ENCODE measurements around the gene THPO. TPM values are rescaled to one million over a fixed set of nuclear protein-coding genes. Genes with fewer than 3 reads are reported as not detected.

The THPO gene
- total RNA-seq, 1 experiment from 2014 or later = 0.55 TPM

DNA sequence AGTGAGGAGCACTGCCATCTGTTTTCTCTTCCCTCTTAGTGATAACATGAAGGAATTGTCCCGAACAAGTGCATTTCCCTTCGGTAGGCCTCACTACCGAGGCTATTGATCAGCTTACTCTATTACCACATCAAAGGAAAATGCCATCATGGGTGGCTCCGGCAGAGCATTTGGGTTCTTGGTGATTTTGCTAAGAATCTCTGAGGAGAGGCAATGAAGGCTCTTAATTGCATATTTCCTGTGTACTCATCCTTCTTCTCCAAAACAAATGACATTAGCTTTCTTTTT is 37.1 kb upstream of the THPO start (continued):
- TF ChIP-seq USF2 (CRISPR knock-in tag; IDR thresholded peaks at IDR 0.05) (no peak), PREB (CRISPR knock-in tag; IDR thresholded peaks at IDR 0.05; ENCODE audit: borderline replicate concordance) (no peak), ZNF281 (CRISPR knock-in tag; IDR thresholded peaks at IDR 0.05) (no peak), JUN (CRISPR knock-in tag; IDR thresholded peaks at IDR 0.05) (no peak), RORB (CRISPR knock-in tag; IDR thresholded peaks at IDR 0.05) (no peak), ZNF423 (CRISPR knock-in tag; IDR thresholded peaks at IDR 0.05) (no peak), KAT7 (CRISPR knock-in tag; IDR thresholded peaks at IDR 0.05; ENCODE audit: borderline replicate concordance) (no peak)

GRCh38 chr3:184414418-184415202 is 36.6 kb upstream of the THPO start:
- H3K4me1 Mint-ChIP-seq = no peaks in the 10 kb centered on the region; the same call in 1 of the 2 replicates
- POLR2A ChIA-PET = no interaction called here
- ATAC-seq (no peak), DNase-seq (ENCODE audit: low spot score) (no peak)
- no peaks in the 10 kb centered on the region for H3K27me3 Mint-ChIP-seq (ENCODE audit: low read depth)
- H3K4me3 Mint-ChIP-seq = no peak overlapping the region
- no peaks in the 10 kb centered on the region for H3K36me3 Mint-ChIP-seq
- CTCF ChIA-PET = interaction anchor here (0.6 to 3.9 kb wide), 5 partner anchors 43 to 126 kb away, joined by 3 to 18 read pairs (median 5); no protein-coding TSS in a partner anchor
- no peaks in the 10 kb centered on the region for H3K9me3 Mint-ChIP-seq
- TF ChIP-seq, protein P1, sequence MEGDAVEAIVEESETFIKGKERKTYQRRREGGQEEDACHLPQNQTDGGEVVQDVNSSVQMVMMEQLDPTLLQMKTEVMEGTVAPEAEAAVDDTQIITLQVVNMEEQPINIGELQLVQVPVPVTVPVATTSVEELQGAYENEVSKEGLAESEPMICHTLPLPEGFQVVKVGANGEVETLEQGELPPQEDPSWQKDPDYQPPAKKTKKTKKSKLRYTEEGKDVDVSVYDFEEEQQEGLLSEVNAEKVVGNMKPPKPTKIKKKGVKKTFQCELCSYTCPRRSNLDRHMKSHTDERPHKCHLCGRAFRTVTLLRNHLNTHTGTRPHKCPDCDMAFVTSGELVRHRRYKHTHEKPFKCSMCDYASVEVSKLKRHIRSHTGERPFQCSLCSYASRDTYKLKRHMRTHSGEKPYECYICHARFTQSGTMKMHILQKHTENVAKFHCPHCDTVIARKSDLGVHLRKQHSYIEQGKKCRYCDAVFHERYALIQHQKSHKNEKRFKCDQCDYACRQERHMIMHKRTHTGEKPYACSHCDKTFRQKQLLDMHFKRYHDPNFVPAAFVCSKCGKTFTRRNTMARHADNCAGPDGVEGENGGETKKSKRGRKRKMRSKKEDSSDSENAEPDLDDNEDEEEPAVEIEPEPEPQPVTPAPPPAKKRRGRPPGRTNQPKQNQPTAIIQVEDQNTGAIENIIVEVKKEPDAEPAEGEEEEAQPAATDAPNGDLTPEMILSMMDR (IDR thresholded peaks at IDR 0.05) = no peak
- no peak for TF ChIP-seq MYBL2 (CRISPR knock-in tag; IDR thresholded peaks at IDR 0.05)
- TF ChIP-seq ZNF416 (CRISPR knock-in tag; IDR thresholded peaks at IDR 0.05) = no peak
- TF ChIP-seq ZNF423 (CRISPR knock-in tag; IDR thresholded peaks at IDR 0.05) = no peak
- no peak for TF ChIP-seq MXD4 (CRISPR knock-in tag; IDR thresholded peaks at IDR 0.05; ENCODE audit: borderline replicate concordance)
- no peak for TF ChIP-seq RORB (CRISPR knock-in tag; IDR thresholded peaks at IDR 0.05)
- TF ChIP-seq EMX1 (CRISPR knock-in tag; IDR thresholded peaks at IDR 0.05) = no peak
- no peak for TF ChIP-seq E2F1 (CRISPR knock-in tag; IDR thresholded peaks at IDR 0.05)
- TF ChIP-seq ZNF671 (CRISPR knock-in tag; IDR thresholded peaks at IDR 0.05) = no peak
- no peak for TF ChIP-seq FOXP4 (CRISPR knock-in tag; IDR thresholded peaks at IDR 0.05)
- TF ChIP-seq, protein P2, sequence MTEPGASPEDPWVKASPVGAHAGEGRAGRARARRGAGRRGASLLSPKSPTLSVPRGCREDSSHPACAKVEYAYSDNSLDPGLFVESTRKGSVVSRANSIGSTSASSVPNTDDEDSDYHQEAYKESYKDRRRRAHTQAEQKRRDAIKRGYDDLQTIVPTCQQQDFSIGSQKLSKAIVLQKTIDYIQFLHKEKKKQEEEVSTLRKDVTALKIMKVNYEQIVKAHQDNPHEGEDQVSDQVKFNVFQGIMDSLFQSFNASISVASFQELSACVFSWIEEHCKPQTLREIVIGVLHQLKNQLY (CRISPR knock-in tag; IDR thresholded peaks at IDR 0.05) = no peak
- TF ChIP-seq CBFB (CRISPR knock-in tag; IDR thresholded peaks at IDR 0.05; ENCODE audit: low read depth) = no peak
- TF ChIP-seq NFYB (CRISPR knock-in tag; conservative IDR thresholded peaks at IDR 0.05; ENCODE audit: low read depth) = no peak
- TF ChIP-seq HMGXB4 (CRISPR knock-in tag; IDR thresholded peaks at IDR 0.05) = no peak
- no peak for TF ChIP-seq KAT7 (CRISPR knock-in tag; IDR thresholded peaks at IDR 0.05; ENCODE audit: borderline replicate concordance)
- no peak for TF ChIP-seq IRF2 (CRISPR knock-in tag; IDR thresholded peaks at IDR 0.05; ENCODE audit: borderline replicate concordance, low read depth)
- no peak for TF ChIP-seq PRRX2 (CRISPR knock-in tag; IDR thresholded peaks at IDR 0.05)
- TF ChIP-seq SOX15 (CRISPR knock-in tag; IDR thresholded peaks at IDR 0.05) = no peak
- no peak overlapping the region for H3K27ac Mint-ChIP-seq
